Ectodermal cell (in vitro differentiated cells): ENCODE results near the gene VGLL4.

Experiments
- H3K27ac ChIP-seq: 2 replicates; pipeline ENCODE4 v1.7.0; 2013; ENCODE audit warnings: mild to moderate bottlenecking, low read depth, low read length; ENCODE audit not compliant: insufficient read depth, poor library complexity, severe bottlenecking
- H3K27me3 ChIP-seq: 2 replicates; pipeline ENCODE4 v1.7.0; 2013; ENCODE audit warnings: mild to moderate bottlenecking, low read length; ENCODE audit not compliant: insufficient read depth, control insufficient read depth, poor library complexity, severe bottlenecking
- H3K36me3 ChIP-seq: one replicate; pipeline ENCODE4 v1.7.0; 2013; ENCODE audit warnings: low read length; ENCODE audit not compliant: control insufficient read depth, insufficient read depth
- H3K4me1 ChIP-seq: one replicate; pipeline ENCODE4 v1.7.0; 2013; ENCODE audit warnings: low read length; ENCODE audit not compliant: control insufficient read depth, insufficient read depth
- H3K4me3 ChIP-seq: 2 replicates; pipeline ENCODE4 v1.7.0; 2013; ENCODE audit warnings: low read depth, low read length, control low read depth; ENCODE audit not compliant: insufficient read depth
- H3K9me3 ChIP-seq: 2 replicates; pipeline ENCODE4 v1.7.0; 2013; ENCODE audit warnings: mild to moderate bottlenecking, low read length, moderate library complexity; ENCODE audit not compliant: control insufficient read depth
- WGBS, 2 experiments: methylation state at CpG; one replicate each; pipeline ENCODE4 v1.1.7; 2013; ENCODE audit warnings: missing lambda C conversion rate in 2 of 2; 5-methylcytosine and 5-hydroxymethylcytosine counted together

Gene VGLL4

DNA sequence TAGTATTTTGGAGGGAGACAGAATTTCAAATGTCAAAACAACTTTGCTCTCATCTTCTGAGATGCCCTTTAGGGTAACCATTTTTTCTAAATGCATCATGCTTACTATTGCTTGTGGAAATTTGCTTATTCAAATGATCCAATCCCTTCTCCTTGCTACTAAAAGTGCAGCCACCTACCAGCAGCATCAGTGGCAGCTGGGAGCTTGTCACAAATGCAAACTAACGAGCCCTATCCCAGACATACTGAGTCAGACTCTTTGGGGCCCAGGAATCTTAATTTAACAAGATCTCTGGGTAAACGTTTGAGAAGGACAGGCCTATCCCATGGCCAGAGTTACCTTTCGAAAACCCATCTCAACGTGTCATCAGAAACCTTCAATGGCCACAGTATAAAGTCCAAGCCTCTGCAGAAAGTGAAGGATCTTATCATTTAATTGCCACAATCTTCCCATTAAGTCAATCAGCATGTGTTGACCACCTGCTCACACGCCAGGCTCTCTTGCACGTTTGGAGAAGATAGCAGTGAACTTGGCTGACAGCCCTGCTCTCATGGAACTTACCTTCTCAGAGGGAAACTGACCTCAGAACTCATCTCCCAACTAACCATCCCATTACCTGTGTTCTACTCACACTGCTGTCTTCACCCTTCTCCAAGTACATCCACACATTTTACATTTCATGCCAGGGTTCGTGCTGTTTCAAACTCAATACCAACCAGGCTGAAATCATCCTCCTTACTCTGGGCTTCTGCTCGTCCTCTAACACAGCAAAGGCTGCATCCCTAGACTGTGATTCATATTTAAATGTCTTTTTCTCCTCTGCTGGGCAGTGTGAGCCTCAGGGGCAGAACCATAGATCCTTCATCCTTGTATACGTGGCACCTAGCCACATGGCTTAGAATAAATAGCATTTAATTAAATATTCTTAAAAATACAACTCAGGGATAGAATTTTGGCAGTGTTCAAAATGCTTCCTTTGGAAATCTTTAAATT lies 24.8 kb upstream of the VGLL4 start:
- no peaks in the 10 kb centered on the region for H3K9me3 ChIP-seq
- H3K27ac ChIP-seq, result no peak overlapping the region
- H3K4me1 ChIP-seq, result no peaks in the 10 kb centered on the region
- H3K4me3 ChIP-seq, result no peak overlapping the region
- H3K27me3 ChIP-seq, result no peaks in the 10 kb centered on the region
- no peaks in the 10 kb centered on the region for H3K36me3 ChIP-seq
- WGBS, 2 experiments, result 75 to 77% methylated on average over 8 to 9 of the region's 9 CpGs

GRCh38 chr3:11665331-11665730 lies 21.6 kb upstream of the VGLL4 start:
- 90 to 91% methylated on average over 10 of the region's 10 CpGs for WGBS, 2 experiments
- no peaks in the 10 kb centered on the region for H3K4me1 ChIP-seq
- no peaks in the 10 kb centered on the region for H3K27me3 ChIP-seq
- no peak overlapping the region for H3K4me3 ChIP-seq
- no peak overlapping the region for H3K27ac ChIP-seq
- no peaks in the 10 kb centered on the region for H3K36me3 ChIP-seq
- no peaks in the 10 kb centered on the region for H3K9me3 ChIP-seq

DNA sequence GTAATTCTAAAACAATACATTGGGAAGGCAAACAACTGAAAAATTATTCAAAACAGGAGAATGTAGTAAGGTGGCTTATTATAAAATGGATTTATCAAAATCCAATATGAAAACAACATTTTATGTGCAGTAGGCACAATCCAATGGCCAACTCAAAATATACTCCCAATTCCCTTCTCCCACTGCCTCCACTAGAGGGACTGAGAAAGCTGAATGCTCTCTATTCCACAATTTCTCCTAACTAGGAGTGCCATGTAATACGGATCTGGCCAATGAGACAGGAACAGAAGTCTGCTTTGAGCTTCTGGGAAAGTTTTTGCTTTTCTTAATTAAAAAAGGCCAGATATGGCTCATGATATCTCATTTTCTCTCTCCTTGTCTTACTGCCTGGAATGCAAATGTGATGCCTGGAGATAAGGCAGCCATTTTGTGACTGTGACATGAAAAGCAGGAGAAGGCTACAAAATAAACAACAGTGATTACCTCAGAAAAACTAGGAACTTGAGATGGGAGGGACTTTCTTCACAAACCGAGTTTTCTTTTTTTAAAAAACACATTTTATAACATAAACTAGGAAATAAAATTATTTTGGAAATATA lies 18.8 kb upstream of the VGLL4 start:
- H3K27ac ChIP-seq, result no peak overlapping the region
- H3K4me1 ChIP-seq, result no peaks in the 10 kb centered on the region
- no peak overlapping the region for H3K4me3 ChIP-seq
- WGBS, 2 experiments, result 77 to 90% methylated on average over 1 of the region's 2 CpGs
- no peaks in the 10 kb centered on the region for H3K9me3 ChIP-seq
- H3K36me3 ChIP-seq, result no peaks in the 10 kb centered on the region
- no peaks in the 10 kb centered on the region for H3K27me3 ChIP-seq

DNA sequence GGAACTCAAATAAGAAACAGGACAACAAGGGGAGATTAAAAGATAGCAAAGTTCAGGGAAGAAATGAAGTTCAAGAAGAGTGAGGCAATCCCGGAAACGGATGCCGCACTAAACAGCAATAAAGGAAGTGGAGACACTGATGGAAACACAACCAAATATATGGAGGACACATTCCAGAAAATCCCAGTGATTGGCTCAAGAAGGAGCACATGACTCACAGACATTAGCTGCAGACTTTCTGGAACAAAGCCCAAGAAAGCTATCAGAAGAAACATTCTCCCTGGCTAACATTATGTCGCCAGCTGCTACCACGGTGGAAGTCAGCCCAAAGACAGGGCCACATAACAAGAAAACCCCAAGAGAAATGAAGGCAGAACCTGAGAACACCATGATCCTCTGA lies 18.1 kb upstream of the VGLL4 start:
- H3K36me3 ChIP-seq, result no peaks in the 10 kb centered on the region
- H3K27ac ChIP-seq, result no peak overlapping the region
- WGBS, 2 experiments, result 95% methylated on average over 5 of the region's 5 CpGs
- H3K4me1 ChIP-seq, result no peaks in the 10 kb centered on the region
- no peaks in the 10 kb centered on the region for H3K27me3 ChIP-seq
- H3K4me3 ChIP-seq, result no peak overlapping the region
- no peaks in the 10 kb centered on the region for H3K9me3 ChIP-seq

GRCh38 chr3:11661052-11661656 lies 17.4 kb upstream of the VGLL4 start:
- Histone ChIP-seq H3K4me1 (no peaks in the 10 kb centered on the region), H3K36me3 (no peaks in the 10 kb centered on the region), H3K4me3 (no peak overlapping the region), H3K27me3 (no peaks in the 10 kb centered on the region), H3K27ac (no peak overlapping the region), H3K9me3 (no peaks in the 10 kb centered on the region)
- 76 to 78% methylated on average over 6 to 7 of the region's 7 CpGs for WGBS, 2 experiments

- H3K9me3 ChIP-seq, result no peaks in the 10 kb centered on the region
- no peaks in the 10 kb centered on the region for H3K27me3 ChIP-seq
- H3K4me3 ChIP-seq, result no peak overlapping the region
- no peaks in the 10 kb centered on the region for H3K36me3 ChIP-seq
- no peaks in the 10 kb centered on the region for H3K4me1 ChIP-seq
- WGBS, 2 experiments, result 85 to 87% methylated on average over 3 of the region's 3 CpGs
- H3K27ac ChIP-seq, result no peak overlapping the region
Observed at GRCh38 chr3:11660242-11660641, 16.5 kb upstream of the VGLL4 start.

GRCh38 chr3:11658180-11658579 lies 14.5 kb upstream of the VGLL4 start:
- 77 to 79% methylated on average over 5 of the region's 5 CpGs for WGBS, 2 experiments

GRCh38 chr3:11655196-11655928 lies 11.6 kb upstream of the VGLL4 start:
- Histone ChIP-seq H3K4me1 (no peaks in the 10 kb centered on the region), H3K4me3 (no peak overlapping the region), H3K27ac (no peak overlapping the region), H3K9me3 (no peaks in the 10 kb centered on the region), H3K36me3 (no peaks in the 10 kb centered on the region), H3K27me3 (no peaks in the 10 kb centered on the region)
- 67 to 68% methylated on average over 13 of the region's 13 CpGs for WGBS, 2 experiments

More at GRCh38 chr3:11658180-11658579, 14.5 kb upstream of the VGLL4 start:
- no peak overlapping the region for H3K27ac ChIP-seq
- no peaks in the 10 kb centered on the region for H3K4me1 ChIP-seq
- H3K9me3 ChIP-seq, result no peaks in the 10 kb centered on the region
- no peaks in the 10 kb centered on the region for H3K36me3 ChIP-seq
- H3K4me3 ChIP-seq, result no peak overlapping the region
- no peaks in the 10 kb centered on the region for H3K27me3 ChIP-seq

GRCh38 chr3:11654166-11654565 lies 10.5 kb upstream of the VGLL4 start:
- Histone ChIP-seq H3K4me3 (no peak overlapping the region), H3K36me3 (no peaks in the 10 kb centered on the region), H3K4me1 (no peaks in the 10 kb centered on the region), H3K9me3 (no peaks in the 10 kb centered on the region), H3K27ac (no peak overlapping the region), H3K27me3 (no peaks in the 10 kb centered on the region)
- 80 to 92% methylated on average over 4 of the region's 4 CpGs for WGBS, 2 experiments
